K562 (cell line): ENCODE results near the gene SUMO3. TPM values are rescaled to one million over a fixed set of nuclear protein-coding genes. Genes with fewer than 3 reads are reported as not detected.

ENCODE experiments used
- ATAC-seq: fragments of 200-7000 bp; cut with Tn5 transposase; 3 replicates; pipeline ENCODE4 v1.9.1; 2020; ENCODE audit warnings: moderate library complexity
- BruUV-seq: library from RNA; stranded (reverse); fragments of 400-500 nt; replicated peaks from 2 replicates; lab custom pipeline; 2021; lab: Mats Ljungman, UMichigan
- CTCF ChIA-PET: fragments of 300-600 bp; formaldehyde crosslinking; extraction: SDS; loops from one replicate; lab custom pipeline; 2021; ENCODE audit warnings: low intra/inter-chr PET ratio; lab: Yijun Ruan, JAX
- POLR2A ChIA-PET: fragments of 300-600, 350-650 bp; sonication (Branson Sonifier 250); formaldehyde crosslinking; extraction: SDS; loops from one replicate; lab custom pipeline; 2021; ENCODE audit warnings: antibody characterized with exemption, inconsistent platforms; lab: Yijun Ruan, JAX
- DNase-seq, 4 experiments: peaks; one replicate each; pipeline versions ENCODE4 v3.0.0 to v3.0.0-alpha.2; 2011 to 2018; ENCODE audit warnings: low spot score in 3 of 4, mixed read lengths in 3 of 4; ENCODE audit errors: extremely low read depth in 1 of 4
- FAIRE-seq: peaks from 2 replicates; lab custom pipeline; 2011; peaks lifted over from hg19 to GRCh38; lab: Jason Lieb, UNC
- H2AFZ ChIP-seq: 2 replicates; pipeline ENCODE4 v1.6.0; 2011; ENCODE audit warnings: low read depth, low read length, control low read depth, inconsistent platforms
- H3K27ac ChIP-seq: fragments of 200-600 bp; 3 replicates; pipeline ENCODE4 v1.8.0; 2011; ENCODE audit warnings: low read depth, mild to moderate bottlenecking, control low read depth, inconsistent platforms, low read length, moderate library complexity, mixed read lengths; ENCODE audit errors: extremely low read depth
- H3K27me3 ChIP-seq, 2 experiments: fragments of 300-600 bp in 1 of 2; 2 replicates in 1 of 2; 3 replicates in 1 of 2; pipeline versions ENCODE4 v1.6.0 to v1.8.0; 2011; ENCODE audit warnings: inconsistent platforms in 2 of 2, low read length in 2 of 2, mild to moderate bottlenecking in 1 of 2, mixed read lengths in 1 of 2, moderate library complexity in 1 of 2; ENCODE audit not compliant: control insufficient read depth in 2 of 2, insufficient read depth in 2 of 2
- H3K36me3 ChIP-seq: fragments of 300-600 bp; 3 replicates; pipeline ENCODE4 v1.8.0; 2011; ENCODE audit warnings: mild to moderate bottlenecking, low read length, inconsistent platforms; ENCODE audit not compliant: control insufficient read depth, insufficient read depth
- H3K4me1 ChIP-seq, 2 experiments: fragments of 200-600 bp in 1 of 2; replicated peaks in 1 of 2; 2 replicates in 1 of 2; 3 replicates in 1 of 2; pipeline versions ENCODE4 v1.5.1 to v1.8.0; 2011; ENCODE audit warnings: inconsistent platforms in 2 of 2, low read length in 2 of 2, mild to moderate bottlenecking in 1 of 2, mixed read lengths in 1 of 2, moderate library complexity in 1 of 2; ENCODE audit not compliant: control insufficient read depth in 2 of 2, insufficient read depth in 2 of 2
- H3K4me2 ChIP-seq: 2 replicates; pipeline ENCODE4 v1.6.1; 2011; ENCODE audit warnings: low read length, control low read depth, inconsistent platforms, mixed read lengths; ENCODE audit not compliant: insufficient read depth
- H3K4me3 ChIP-seq: fragments of 200-600 bp; sonication (generic), shearing (Covaris generic); 2 replicates; pipeline ENCODE4 v1.5.1; 2016; ENCODE audit warnings: control low read depth, inconsistent platforms
- H3K79me2 ChIP-seq: fragments of 200-600 bp; 3 replicates; pipeline ENCODE4 v1.8.0; 2011; ENCODE audit warnings: low read length, inconsistent platforms; ENCODE audit not compliant: control insufficient read depth, insufficient read depth
- H3K9ac ChIP-seq, 2 experiments: 2 replicates each; pipeline versions ENCODE4 v1.6.0 to v1.6.1; 2011; ENCODE audit warnings: low read depth in 2 of 2, low read length in 2 of 2, control low read depth in 1 of 2, inconsistent platforms in 1 of 2, mild to moderate bottlenecking in 1 of 2, mixed read lengths in 1 of 2; ENCODE audit not compliant: insufficient read depth in 1 of 2
- H3K9me1 ChIP-seq: one replicate; pipeline ENCODE4 v1.6.0; 2011; ENCODE audit warnings: inconsistent platforms, mild to moderate bottlenecking, low read length, moderate library complexity; ENCODE audit not compliant: control insufficient read depth, insufficient read depth
- H3K9me3 ChIP-seq: replicated peaks from 2 replicates; pipeline ENCODE4 v1.5.1; 2011; ENCODE audit warnings: low read depth, low read length, inconsistent platforms; ENCODE audit not compliant: control insufficient read depth, insufficient read depth
- H4K20me1 ChIP-seq: replicated peaks from 2 replicates; pipeline ENCODE4 v1.6.1; 2011; ENCODE audit warnings: low read length, inconsistent platforms, mixed read lengths; ENCODE audit not compliant: control insufficient read depth, insufficient read depth
- C11orf30 ChIP-seq: fragments of 450-650 bp; IDR thresholded peaks from 2 replicates; pipeline ENCODE4 v1.6.1; 2016; ENCODE audit warnings: low read depth, mild to moderate bottlenecking
- CBFA2T3 ChIP-seq: fragments of 450-650 bp; IDR thresholded peaks from 2 replicates; pipeline ENCODE4 v1.6.1; 2017
- DACH1 ChIP-seq: fragments of 450-650 bp; IDR thresholded peaks from 2 replicates; pipeline ENCODE4 v1.6.1; 2018; ENCODE audit not compliant: partially characterized antibody
- MAFG ChIP-seq: fragments of 450-650 bp; conservative IDR thresholded peaks from 2 replicates; pipeline ENCODE4 v1.6.1; 2016; ENCODE audit warnings: missing genetic modification characterization, missing compliant biosample characterization
- RAD21 ChIP-seq, 2 experiments: fragments of 250-450 bp in 1 of 2; fragments of 450-650 bp in 1 of 2; sonication (Bioruptor Pico) in 1 of 2; formaldehyde crosslinking in 1 of 2; IDR thresholded peaks in 1 of 2; conservative IDR thresholded peaks in 1 of 2; 2 replicates each; pipeline versions ENCODE4 v1.4.0 to v1.8.0; 2020 to 2022; ENCODE audit warnings: mild to moderate bottlenecking in 2 of 2, moderate library complexity in 1 of 2
- RFX5 ChIP-seq: IDR thresholded peaks from 2 replicates; pipeline ENCODE4 v1.6.1; 2011; ENCODE audit warnings: low read depth, mild to moderate bottlenecking, improper control_type of control experiment, low read length
- ZNF140 ChIP-seq: fragments of 250-450 bp; sonication (Bioruptor Pico); IDR thresholded peaks from 2 replicates; pipeline ENCODE4 v1.8.0; 2021; ENCODE audit warnings: moderate library complexity, mild to moderate bottlenecking, inconsistent platforms
- ZNF316 ChIP-seq: fragments of 450-650 bp; IDR thresholded peaks from 2 replicates; pipeline ENCODE4 v1.6.1; 2016
- WGBS: fragments of 100-300 bp; shearing (Covaris generic); methylation state at CpG from one replicate; pipeline ENCODE4 v1.1.6; 2016; ENCODE audit warnings: low coverage, mixed read lengths; ENCODE audit not compliant: insufficient coverage; ENCODE audit errors: missing lambda C conversion rate; 5-methylcytosine and 5-hydroxymethylcytosine counted together
- in situ Hi-C: fragments of 300-500 bp; cut with MboI; formaldehyde crosslinking; loops from 4 replicates; pipeline ENCODE4 v1.15.0; 2018; ENCODE audit warnings: inconsistent platforms, mixed read lengths
- intact Hi-C: fragments of 100-400 bp; cut with micrococcal nuclease; formaldehyde crosslinking; loops from 2 replicates; pipeline ENCODE4 v1.14.2; 2022
- polyA plus RNA-seq, 8 experiments: library from polyadenylated mRNA; depleted of rRNA in 4 of 8; stranded (reverse) in 5 of 8; unstranded in 3 of 8; fragments of >200 nt; fragmentation: Nextera tagmentation in 2 of 8; fragmentation: Illumina TruSeq in 1 of 8; extraction: Ambion mirVana in 2 of 8; extraction: Trizol in 1 of 8; gene quantifications; 2 replicates each; pipeline versions ENCODE4 v1.2.1 to v1.2.3, GENCODE V29; 2011 to 2014; ENCODE audit warnings: inconsistent platforms in 1 of 8, missing spikeins in 1 of 8
- total RNA-seq, 7 experiments: library from RNA; depleted of rRNA in 6 of 7; stranded (reverse); fragments of >200 nt in 6 of 7; fragmentation: Illumina TruSeq in 2 of 7; extraction: Trizol in 2 of 7; gene quantifications; 2 replicates each; pipeline versions ENCODE4 v1.2.1 to v1.2.3, GENCODE V29; 2011 to 2021; ENCODE audit warnings: low replicate concordance in 1 of 7

Gene SUMO3
- total and polyA plus RNA-seq, 9 of the 15 experiments (the other 6 are each of a cell fraction or from before 2014, with no cell fraction given), result 13.9 to 143 (median 113) TPM

GRCh38 chr21:44783020-44783696, 34.7 kb downstream of the SUMO3 start:
- H3K4me3 ChIP-seq, result no peak overlapping the region
- H4K20me1 ChIP-seq, result peaks cover 22% of the 10 kb centered on the region
- 90% methylated on average over 5 of the region's 5 CpGs for WGBS
- no peak overlapping the region for H3K4me2 ChIP-seq
- ATAC-seq, result no peak
- no peak for DNase-seq
- no peak overlapping the region for H3K9ac ChIP-seq
- H3K36me3 ChIP-seq, result peaks cover 85% of the 10 kb centered on the region
- no peaks in the 10 kb centered on the region for H3K9me1 ChIP-seq
- intact Hi-C loops (no loop called here), in situ Hi-C loops (no loop called here)
- no peaks in the 10 kb centered on the region for H3K27me3 ChIP-seq
- BruUV-seq, result no TSS peak
- ChIA-PET CTCF (no interaction called here), POLR2A (interaction anchor here (0.6 to 1.2 kb wide), 3 partner anchors 10 to 87 kb away, joined by 3 read pairs; no protein-coding TSS in a partner anchor)
- no peaks in the 10 kb centered on the region for H3K9me3 ChIP-seq
- H2AFZ ChIP-seq, result no peak overlapping the region
- TF ChIP-seq DACH1 (peak; percentile 24), ZNF140 (CRISPR knock-in tag) (no peak), RFX5 (peak; percentile 73; the same call in 1 of the 2 replicates)
- H3K79me2 ChIP-seq, result peaks cover 86% of the 10 kb centered on the region
- no peak overlapping the region for H3K27ac ChIP-seq
- no peak for FAIRE-seq
- H3K4me1 ChIP-seq, result peaks cover 5 to 8% of the 10 kb centered on the region in 2 experiments; a peak in 3 of 5 replicates

GRCh38 chr21:44780767-44781459, 36.9 kb downstream of the SUMO3 start:
- BruUV-seq, result no TSS peak
- ATAC-seq (no peak), DNase-seq (no peak)
- no peaks in the 10 kb centered on the region for H3K9me1 ChIP-seq
- no peak overlapping the region for H3K4me2 ChIP-seq
- in situ Hi-C loops, result no loop called here
- no peaks in the 10 kb centered on the region for H3K27me3 ChIP-seq
- H3K4me3 ChIP-seq, result no peak overlapping the region
- peaks cover 6 to 8% of the 10 kb centered on the region in 2 experiments; a peak in 3 of 5 replicates for H3K4me1 ChIP-seq
- 62% methylated on average over 16 of the region's 16 CpGs for WGBS
- POLR2A ChIA-PET, result interaction anchor here (0.6 to 0.9 kb wide), 3 partner anchors 12 to 442 kb away, joined by 4 to 5 read pairs (median 4); no protein-coding TSS in a partner anchor
- CTCF ChIA-PET, result no interaction called here
- H3K36me3 ChIP-seq, result peaks cover 86% of the 10 kb centered on the region
- H3K79me2 ChIP-seq, result peaks cover 75% of the 10 kb centered on the region
- TF ChIP-seq C11orf30, result peak; percentile 14; the same call in 1 of the 2 replicates
- peak; percentile 32; the same call in 1 of the 2 replicates for TF ChIP-seq ZNF316
- TF ChIP-seq MAFG (tag), result peak; percentile 23; the same call in 1 of the 2 replicates
- no peak for TF ChIP-seq RAD21 (CRISPR knock-in tag; conservative IDR thresholded peaks at IDR 0.05 in 1 of 2, IDR thresholded peaks at IDR 0.05 in 1 of 2)
- 0 out of 2 replicates have a peak, but pooled peaks have one; percentile 31 for TF ChIP-seq CBFA2T3
- TF ChIP-seq, all 486 proteins: peak for 4
- no peak for FAIRE-seq
- Histone ChIP-seq H4K20me1 (peaks cover 19% of the 10 kb centered on the region), H2AFZ (no peak overlapping the region), H3K27ac (no peak overlapping the region; the same call in 2 of the 3 replicates), H3K9me3 (no peaks in the 10 kb centered on the region), H3K9ac (peak overlapping the region in 1 of 2 experiments; percentile 64; a peak in 1 of 4 replicates)
- intact Hi-C loops, result no loop called here
